Nucleus accumbens (tissue), 56 donors: ENCODE data around the gene ENAM.
"Not testable (repeated sequence)": the region's sequence is repeated elsewhere in the genome, so short reads cannot be mapped to it uniquely, and the experiment has no call there.

ENCODE experiments used
- DNase-seq, 56 donors: peaks; one replicate each; lab custom pipeline; 2025; lab: John Stamatoyannopoulos, UW

ENAM gene

DNA sequence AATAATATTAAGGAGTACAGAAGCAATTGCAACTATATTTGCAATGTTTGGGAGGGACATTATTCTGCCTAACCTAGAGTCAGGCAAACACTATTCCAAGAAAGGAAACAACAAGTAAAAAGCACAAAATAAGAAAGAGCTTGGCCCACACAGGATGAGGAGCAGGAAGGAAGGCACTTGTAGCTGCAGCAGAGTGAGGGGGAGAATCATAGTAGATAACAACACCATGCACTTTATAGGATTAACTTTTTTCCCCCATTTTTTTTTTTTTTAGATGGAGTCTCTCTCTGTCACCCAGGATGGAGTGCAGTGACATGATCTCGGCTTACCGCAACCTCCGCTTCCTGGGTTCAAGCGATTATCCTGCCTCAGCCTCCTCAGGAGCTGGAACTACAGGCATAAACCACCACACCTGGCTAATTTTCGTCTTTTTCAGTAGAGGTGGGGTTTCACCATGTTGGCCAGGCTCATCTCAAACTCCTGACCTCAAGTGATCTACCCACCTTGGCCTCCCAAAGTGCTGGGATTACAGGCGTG lies 48.1 kb downstream of the ENAM start:
- no peak for DNase-seq

DNA sequence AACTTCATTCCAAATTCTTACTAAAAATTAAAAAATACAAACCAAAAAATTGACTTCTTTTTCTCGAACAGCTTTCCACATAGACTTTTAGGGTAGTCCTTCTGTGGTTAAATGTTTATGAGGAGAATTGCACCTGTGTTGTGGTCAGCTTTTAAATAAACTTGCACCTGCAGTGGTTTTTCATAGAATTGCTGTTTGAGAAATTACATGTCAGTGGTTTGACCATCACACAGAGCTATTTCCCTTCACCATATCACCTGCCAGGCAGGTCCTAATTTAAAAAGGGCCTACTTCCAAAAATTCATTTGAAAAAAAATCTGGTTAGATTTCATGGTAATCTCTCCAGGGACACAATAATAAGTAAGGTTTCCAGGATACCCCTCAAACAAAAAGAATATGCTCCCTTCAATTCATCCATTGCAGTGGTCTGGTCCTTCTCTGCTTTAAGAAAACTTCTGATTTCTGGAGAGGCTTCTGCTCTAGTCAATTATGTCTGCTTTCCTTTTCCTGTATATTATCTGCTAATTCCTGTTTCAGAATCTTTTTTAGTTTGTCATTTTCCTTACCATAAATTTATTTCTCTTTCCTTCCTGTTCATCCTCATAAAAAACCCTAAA lies 49.9 kb downstream of the ENAM start:
- no peak for DNase-seq

DNA sequence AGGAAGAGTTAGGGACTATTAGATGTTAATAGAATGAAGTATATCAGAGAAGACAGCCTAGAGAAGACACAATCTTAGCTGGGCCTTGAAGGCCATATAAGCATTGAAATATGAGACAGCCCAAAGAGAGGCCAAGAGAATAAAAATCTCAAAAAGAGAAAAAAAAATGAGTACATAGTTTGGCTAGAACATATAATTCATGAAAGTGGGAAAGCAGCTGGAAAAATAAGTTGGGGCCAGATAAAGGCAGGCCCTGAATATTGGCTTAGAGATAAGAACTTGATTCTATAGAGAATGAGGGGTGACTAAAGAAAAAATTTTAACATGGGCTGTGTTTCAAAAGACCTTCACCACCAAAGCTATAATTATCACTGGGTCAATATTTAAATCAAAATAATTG lies 52.4 kb downstream of the ENAM start:
- no peak for DNase-seq

DNA sequence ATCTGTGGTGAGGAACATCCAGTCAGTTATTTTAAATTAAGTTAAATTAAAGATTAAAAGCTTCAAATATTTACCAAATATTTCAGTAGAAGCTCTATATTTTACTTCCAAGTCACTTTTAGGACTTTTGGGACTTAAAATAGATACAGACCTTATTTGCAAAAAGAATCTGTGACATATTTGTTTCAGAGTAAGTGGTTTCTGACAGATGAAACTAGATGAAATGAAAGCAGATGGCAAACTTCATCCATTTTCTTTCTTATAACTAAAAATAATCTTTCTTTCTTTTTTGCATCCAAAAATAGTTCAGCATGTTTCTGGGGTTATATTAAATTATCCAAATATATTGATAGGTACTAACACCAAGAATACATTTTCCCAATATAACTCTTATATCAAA lies 53.2 kb downstream of the ENAM start:
- DNase-seq: no peak

DNA sequence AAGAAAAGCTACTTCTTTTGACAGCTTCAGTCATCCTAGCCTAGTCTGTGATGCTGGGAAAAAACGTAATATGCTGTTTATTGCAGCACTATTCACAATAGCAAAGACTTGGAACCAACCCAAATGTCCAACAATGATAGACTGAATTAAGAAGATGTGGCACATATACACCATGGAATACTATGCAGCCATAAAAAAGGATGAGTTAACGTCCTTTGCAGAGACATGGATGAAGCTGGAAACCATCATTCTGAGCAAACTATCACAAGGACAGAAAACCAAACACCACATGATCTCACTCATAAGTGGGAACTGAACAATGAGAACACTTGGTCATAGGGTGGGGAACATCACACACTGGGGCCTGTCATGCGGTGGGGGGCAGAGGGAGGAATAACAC lies 53.6 kb downstream of the ENAM start:
- not testable (repeated sequence) for DNase-seq

DNA sequence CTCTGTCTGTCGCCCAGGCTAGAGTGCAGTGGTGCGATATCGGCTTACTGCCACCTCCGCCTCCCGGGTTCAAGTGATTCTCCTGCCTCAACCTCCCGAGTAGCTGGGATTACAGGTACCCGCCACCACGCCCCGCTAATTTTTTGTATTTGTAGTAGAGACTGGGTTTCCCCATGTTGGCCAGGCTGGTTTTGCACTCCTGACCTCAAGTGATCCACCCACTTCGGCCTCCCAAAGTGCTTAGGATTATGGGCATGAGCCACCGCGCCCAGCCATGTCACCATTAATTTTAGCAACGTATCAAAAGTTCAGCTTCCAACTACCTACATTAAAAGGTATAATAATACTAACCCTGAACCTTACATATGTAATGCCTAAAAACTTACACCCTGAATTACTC lies 58.8 kb downstream of the ENAM start:
- peak in 2 of 56 donors; percentile 22 to 40 for DNase-seq

DNA sequence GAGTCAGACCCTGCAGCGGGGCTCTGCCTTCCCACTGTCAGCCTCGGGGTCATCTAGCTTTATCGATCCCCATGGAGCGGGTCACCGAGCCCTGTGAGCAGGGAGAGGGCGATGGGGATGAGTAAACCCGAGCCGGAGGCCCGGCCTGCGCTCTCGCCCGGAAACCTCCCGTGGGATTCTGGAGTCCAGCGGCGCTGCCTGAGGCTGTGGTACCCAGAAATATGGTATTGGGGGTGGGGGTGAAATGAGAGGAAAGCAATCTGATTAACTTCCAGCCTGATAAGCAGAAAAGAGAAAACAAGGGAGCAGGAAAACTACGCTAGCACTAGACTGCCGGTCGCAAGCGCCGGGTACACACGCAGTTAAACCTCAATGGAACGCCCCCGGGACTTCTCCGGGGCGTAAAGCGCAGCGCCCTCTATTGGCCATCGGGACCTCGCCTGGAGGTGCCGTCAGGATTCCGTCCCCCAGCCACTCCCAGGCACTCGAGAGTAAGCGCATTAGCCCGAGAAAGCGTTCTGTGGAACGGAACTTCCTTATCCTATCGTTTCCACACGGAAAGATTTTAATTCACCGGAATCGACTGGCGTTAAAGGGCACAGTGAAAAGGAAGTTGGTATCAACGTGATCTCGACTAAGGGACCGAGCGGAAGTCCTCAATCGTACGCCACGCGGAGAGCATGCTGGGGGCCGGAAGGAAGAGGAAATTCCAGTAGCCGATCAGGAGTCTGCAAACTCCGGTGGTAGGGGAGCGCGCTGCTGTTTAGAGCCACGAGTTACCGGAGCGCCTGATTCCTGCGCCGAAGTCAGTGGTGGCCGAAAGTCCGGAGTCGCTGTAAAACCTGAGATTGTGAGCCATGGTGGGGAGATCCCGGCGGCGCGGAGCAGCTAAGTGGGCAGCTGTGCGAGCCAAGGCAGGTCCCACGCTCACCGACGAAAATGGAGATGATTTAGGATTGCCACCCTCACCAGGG lies 59.6 kb downstream of the ENAM start, which contains the start of gene UTP3:
Gene UTP3, plus strand, starts transcription at position 712 of the 974 bp plus-strand sequence. Its CDS starts 146 bp downstream, at position 858.
- peak; percentile 80 to 100 (median 95) for DNase-seq

DNA sequence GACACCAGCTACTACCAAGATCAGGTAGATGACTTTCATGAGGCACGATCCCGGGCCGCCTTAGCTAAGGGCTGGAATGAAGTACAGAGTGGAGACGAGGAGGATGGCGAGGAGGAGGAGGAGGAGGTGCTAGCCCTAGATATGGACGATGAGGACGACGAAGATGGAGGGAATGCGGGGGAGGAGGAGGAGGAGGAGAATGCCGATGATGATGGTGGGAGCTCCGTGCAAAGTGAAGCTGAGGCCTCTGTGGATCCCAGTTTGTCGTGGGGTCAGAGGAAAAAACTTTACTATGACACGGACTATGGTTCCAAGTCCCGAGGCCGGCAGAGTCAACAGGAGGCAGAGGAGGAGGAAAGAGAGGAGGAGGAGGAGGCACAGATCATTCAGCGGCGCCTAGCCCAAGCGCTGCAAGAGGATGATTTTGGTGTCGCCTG lies 60.3 kb downstream of the ENAM start:
- peak in 10 of 56 donors; percentile 10 to 54 (median 34) for DNase-seq

DNA sequence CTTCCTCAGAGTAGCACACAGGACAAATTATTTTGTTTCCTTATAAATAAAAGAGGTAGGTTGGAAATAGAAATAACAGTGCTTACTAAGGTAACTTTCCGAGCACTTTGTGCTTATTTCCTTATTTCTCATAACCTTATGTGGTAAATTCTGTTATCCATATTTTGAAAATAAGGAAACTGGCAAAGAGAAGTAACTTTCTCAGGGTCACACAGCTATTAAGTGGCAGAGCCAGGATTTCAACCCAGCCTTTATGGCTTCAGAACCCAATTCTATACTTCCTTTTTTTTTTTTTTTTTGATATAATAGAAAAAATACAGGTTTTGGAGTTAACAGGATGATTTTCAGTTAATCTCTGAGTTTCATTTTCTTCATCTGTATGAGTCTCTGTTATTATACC lies 63.1 kb downstream of the ENAM start:
- DNase-seq: no peak

DNA sequence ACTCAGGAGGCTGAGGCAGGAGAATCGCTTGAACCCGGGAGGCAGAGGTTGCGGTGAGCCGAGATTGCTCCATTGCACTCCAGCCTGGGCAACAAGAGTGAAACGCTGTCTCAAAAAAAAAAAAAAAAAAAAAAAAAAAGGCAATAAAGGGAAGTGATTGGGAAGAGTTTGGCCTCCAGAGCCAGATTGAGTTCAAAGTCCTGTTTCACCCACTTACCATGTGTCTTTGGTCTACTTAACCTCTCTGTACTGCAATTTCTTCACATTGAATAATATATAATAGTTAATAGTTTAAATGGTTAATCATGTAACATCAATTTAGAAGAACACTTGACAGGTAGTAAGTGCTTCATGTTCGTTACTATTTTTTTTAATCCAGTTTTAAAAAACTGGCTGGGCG lies 66.1 kb downstream of the ENAM start:
- not testable (repeated sequence) for DNase-seq
